ENCODE measurements around the gene COL27A1.
"Not testable (repeated sequence)": the region's sequence is repeated elsewhere in the genome, so short reads cannot be mapped to it uniquely, and the experiment has no call there.

Gene COL27A1

GRCh38 chr9:114123031-114123977 lies 32.0 kb upstream of the COL27A1 start:
- DNase-seq (ENCODE audit: low spot score) = no peak

GRCh38 chr9:114124138-114124537 lies 31.2 kb upstream of the COL27A1 start:
- no peak for DNase-seq (ENCODE audit: low spot score)

- no peak for DNase-seq (ENCODE audit: low spot score)
Measured at GRCh38 chr9:114124666-114125475, 30.5 kb upstream of the COL27A1 start.

DNA sequence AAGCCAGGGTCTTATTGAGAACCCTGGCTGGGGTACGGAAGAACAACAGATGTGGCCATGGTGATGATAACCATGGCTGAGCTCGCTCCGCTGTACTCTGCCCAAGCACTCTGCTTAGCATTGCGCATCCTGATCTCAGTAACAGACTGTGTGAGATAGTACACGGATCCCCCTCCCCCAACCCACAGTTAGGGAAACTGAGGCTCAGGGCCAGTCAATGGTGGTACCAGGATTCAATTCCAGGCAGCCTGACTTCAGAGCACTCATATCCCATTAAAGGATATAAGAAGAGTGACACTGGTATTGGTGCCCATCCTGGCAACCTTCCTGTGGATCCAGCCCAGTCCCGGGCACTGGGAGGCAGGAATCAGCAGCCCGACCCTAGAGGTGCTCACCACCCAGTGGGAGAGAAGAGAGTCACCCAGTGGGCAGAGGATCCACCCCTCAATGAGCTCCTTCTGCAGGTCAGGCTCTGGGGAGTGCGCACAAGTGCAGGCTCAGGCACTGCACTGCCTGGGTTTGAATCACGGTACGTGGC lies 29.8 kb upstream of the COL27A1 start:
- no peak for DNase-seq (ENCODE audit: low spot score)

GRCh38 chr9:114126247-114127060 lies 28.9 kb upstream of the COL27A1 start:
- no peak for DNase-seq (ENCODE audit: low spot score)

- not testable (repeated sequence) for DNase-seq (ENCODE audit: low spot score)
Measured at GRCh38 chr9:114128759-114129158, 26.6 kb upstream of the COL27A1 start.

DNA sequence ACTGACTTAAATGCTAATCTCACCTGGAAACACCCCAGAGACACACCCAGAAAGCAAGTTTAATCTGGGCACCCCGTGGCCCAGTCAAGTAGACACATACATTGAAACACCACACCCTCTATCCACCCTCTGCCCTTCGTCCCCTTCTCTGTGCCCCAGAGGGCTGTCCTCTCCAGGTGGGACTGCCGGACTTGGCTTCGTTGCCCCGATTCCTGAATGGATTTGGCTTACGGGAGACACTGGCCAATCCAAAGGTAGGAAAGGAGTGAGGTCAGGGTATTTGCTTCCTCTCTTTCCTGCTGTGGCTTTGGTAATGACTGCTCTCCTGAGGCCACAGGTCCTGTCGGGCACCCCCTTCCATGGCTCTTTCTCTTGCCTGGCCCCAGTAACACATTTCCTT lies 25.2 kb upstream of the COL27A1 start:
- DNase-seq (ENCODE audit: low spot score) = no peak

DNA sequence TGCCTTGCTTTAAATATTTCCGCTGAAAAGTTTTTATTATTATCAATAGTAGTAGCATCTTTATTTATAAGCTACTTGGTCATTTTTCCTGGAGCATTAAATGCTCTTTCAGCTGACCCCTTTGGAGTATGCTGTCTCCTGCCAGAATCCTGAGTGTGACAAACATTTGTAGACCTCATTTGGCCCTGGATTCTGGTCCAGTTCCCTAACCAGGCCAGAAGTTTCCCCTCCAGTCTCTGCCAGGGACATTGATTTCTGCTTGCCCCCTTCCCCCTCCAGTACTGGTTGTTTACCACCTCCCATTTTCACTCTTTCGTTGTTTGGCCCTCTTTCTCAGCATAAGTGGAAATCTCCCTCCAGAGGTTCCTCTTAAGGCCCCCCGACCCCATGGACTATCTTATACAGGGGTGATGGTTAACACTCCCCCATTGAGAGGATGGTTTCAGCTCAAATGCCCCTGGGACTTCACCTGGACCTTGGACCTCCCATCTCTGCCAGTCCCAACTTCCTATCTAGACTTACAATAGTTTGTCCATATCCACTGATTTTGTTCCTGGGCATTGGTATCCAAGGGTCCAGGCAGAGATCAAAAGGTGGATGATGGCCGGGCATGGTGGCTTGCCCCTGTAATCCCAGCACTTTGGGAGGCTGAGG lies 24.6 kb upstream of the COL27A1 start:
- DNase-seq (ENCODE audit: low spot score) = no peak

GRCh38 chr9:114131808-114132549 lies 23.4 kb upstream of the COL27A1 start:
- DNase-seq (ENCODE audit: low spot score) = no peak

- DNase-seq (ENCODE audit: low spot score) = no peak
Measured at GRCh38 chr9:114132550-114132918, 22.8 kb upstream of the COL27A1 start.

DNA sequence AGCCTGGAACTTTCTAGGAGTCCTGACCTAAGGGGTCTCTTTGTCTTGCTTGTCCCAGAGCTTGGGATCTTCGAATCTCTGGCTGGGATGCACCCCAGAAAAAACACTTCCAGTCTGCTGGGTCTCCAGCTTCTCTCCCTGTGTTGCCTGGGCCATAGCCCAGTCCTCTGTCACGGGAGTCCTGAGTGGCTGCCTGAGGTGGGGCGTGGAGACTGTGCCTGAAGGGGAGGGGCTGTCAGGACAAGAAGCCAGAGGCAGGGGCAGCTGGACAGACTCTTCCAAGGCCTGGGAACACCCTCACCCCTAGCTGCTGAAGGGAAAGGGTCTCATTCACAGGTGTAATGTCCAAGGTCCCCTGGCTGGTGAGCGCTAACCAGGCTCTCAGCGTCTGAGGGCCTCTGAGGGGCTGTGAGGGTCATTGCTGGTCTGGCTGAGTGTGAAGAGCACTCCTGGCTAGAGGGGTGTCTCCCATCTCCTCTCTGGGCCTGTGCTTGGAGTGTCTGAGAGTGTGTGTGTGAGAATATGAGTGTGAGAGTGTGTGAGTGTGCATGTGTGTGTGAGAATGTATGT lies 20.4 kb upstream of the COL27A1 start:
- no peak for DNase-seq (ENCODE audit: low spot score)

DNA sequence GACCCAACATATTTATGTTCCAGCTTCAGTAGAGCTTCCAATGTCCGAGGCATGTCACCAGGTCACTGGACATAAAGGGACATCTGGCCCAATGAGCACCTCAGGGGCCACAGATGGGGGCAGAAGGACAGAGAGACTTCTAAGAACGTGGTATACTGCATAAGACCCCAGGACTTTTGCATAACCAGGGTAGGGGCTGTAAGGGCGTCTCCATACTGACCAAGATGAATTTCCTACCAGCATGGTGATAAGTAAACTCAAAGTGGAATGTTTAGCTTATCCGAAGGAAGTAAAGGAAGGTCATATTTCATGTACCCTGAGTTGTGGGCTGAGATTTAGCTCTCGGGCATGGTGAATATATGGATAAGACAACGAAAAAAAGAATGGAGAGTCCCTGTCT lies 17.5 kb upstream of the COL27A1 start:
- DNase-seq (ENCODE audit: low spot score) = no peak

GRCh38 chr9:114138552-114138971 lies 16.8 kb upstream of the COL27A1 start:
- no peak for DNase-seq (ENCODE audit: low spot score)

DNA sequence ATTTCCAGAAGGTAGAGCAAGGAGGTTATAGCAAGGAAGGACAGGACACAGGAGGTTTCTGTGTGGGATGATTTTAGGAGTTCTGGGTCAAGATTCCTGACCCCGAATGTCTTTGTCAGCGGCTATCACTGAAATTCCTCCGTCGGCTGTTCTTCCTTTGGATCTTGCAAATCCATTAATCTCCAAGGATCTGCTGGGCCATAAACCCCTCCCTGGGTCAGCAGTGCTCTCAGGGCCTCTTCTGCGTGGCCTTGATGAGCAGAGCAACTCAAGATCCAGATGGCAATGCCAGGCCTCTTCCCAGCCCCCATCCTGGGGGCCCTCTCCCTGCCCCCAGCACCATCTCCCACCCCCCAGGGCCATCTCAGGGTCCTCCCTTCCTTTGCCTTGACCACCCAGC lies 16.3 kb upstream of the COL27A1 start:
- DNase-seq (ENCODE audit: low spot score) = no peak

- no peak for DNase-seq (ENCODE audit: low spot score)
Measured at GRCh38 chr9:114140401-114140800, 14.9 kb upstream of the COL27A1 start.

DNA sequence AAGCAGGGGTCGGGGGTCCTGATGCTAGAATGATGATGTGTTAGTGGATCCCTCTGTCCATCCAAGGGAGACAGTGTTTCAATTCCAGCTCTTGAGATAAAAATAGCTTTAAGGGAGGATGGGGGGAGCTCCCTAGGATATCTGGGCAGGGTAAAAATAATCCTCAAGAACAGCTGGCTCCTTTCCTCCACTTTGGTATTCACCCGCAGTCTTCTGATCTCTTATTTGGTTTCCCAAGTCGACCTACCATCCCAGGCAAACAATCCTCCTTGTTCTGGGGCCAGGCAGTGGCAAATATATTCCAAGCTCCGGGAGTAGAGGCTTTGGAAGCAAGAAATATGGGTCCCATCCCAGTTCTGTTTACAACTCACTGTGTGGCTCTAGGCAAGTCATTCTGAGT lies 14.5 kb upstream of the COL27A1 start:
- no peak for DNase-seq (ENCODE audit: low spot score)

DNA sequence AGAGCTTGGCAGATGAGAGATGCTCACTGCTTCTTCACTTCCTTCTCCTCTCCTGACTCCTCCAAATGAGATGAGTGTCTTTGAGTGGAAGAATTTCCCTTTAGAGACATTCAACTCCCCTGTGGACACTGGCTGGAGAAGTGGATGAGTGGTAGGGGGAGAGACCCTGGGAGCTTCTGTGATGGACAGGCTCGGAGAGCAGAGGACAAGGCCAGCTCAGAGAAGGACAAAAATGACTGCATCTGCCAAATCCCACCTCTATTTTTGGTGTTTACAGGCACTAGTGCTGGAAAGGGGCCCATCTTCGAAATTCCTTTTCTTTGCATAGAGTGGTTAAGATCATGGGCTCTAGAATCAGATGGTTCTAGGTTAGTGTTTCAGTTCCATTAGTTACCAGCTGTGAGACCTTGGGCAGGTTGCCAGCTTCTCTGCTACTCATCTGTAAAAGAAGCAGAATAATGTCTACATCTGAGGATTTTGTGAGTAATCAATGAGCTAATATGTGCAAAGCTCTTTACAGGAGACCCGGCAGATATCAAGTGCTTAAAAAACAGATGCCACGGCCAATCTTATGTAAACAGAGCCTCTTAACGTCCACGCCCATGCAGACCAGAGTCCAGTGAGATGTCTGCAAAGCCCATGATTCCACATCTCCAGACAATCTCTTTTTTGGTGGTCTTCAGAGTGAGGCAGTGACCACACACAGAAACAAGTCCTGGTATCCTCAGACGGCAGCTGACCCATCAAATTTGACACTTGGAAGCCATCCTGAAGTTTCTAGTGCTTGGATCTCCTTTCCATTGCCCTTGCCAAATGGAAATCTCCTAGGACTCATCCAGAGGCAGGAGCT lies 13.6 kb upstream of the COL27A1 start:
- no peak for DNase-seq (ENCODE audit: low spot score)

- no peak for DNase-seq (ENCODE audit: low spot score)
Measured at GRCh38 chr9:114143234-114143633, 12.1 kb upstream of the COL27A1 start.

- DNase-seq (ENCODE audit: low spot score) = no peak
Measured at GRCh38 chr9:114146735-114147134, 8.6 kb upstream of the COL27A1 start.
